DOHH2 (cell line): ENCODE data around the gene USP19.

ENCODE experiments used
- H3F3A ChIP-seq: fragments of 200-600 bp; sonication (generic), shearing (Covaris generic); 2 replicates; pipeline ENCODE4 v1.6.0; 2016; ENCODE audit warnings: antibody characterized with exemption, mild to moderate bottlenecking; ENCODE audit not compliant: control insufficient read depth, insufficient read depth
- H3K27ac ChIP-seq: fragments of 200-600 bp; sonication (generic); 2 replicates; pipeline ENCODE4 v1.5.1; 2014; ENCODE audit warnings: low read depth, mild to moderate bottlenecking, low read length, moderate library complexity
- H3K27me3 ChIP-seq: fragments of 200-600 bp; sonication (generic); 2 replicates; pipeline ENCODE4 v1.6.1; 2014; ENCODE audit warnings: mild to moderate bottlenecking, low read length, mixed read lengths; ENCODE audit not compliant: control insufficient read depth
- H3K36me3 ChIP-seq: fragments of 200-600 bp; sonication (generic); 2 replicates; pipeline ENCODE4 v1.6.1; 2014; ENCODE audit warnings: mild to moderate bottlenecking, low read length, moderate library complexity, mixed read lengths; ENCODE audit not compliant: control insufficient read depth
- H3K4me1 ChIP-seq: fragments of 200-600 bp; sonication (generic); 2 replicates; pipeline ENCODE4 v1.6.1; 2014; ENCODE audit warnings: mild to moderate bottlenecking, low read length, mixed read lengths; ENCODE audit not compliant: control insufficient read depth
- H3K4me2 ChIP-seq: fragments of 200-600 bp; sonication (generic); 2 replicates; pipeline ENCODE4 v1.6.0; 2014; ENCODE audit warnings: mild to moderate bottlenecking, low read length, moderate library complexity
- H3K4me3 ChIP-seq: fragments of 200-600 bp; sonication (generic); 2 replicates; pipeline ENCODE4 v1.5.1; 2014; ENCODE audit warnings: mild to moderate bottlenecking, low read length, mixed read lengths
- H3K79me2 ChIP-seq: fragments of 200-600 bp; sonication (generic); 2 replicates; pipeline ENCODE4 v1.6.1; 2014; ENCODE audit warnings: mild to moderate bottlenecking, low read length, mixed read lengths; ENCODE audit not compliant: control insufficient read depth
- H3K9me2 ChIP-seq: fragments of 200-600 bp; sonication (generic); replicated peaks from 2 replicates; pipeline ENCODE4 v1.6.1; 2014; ENCODE audit warnings: mild to moderate bottlenecking, low read length, mixed read lengths; ENCODE audit not compliant: control insufficient read depth
- H3K9me3 ChIP-seq: fragments of 200-600 bp; sonication (generic); 2 replicates; pipeline ENCODE4 v1.6.1; 2014; ENCODE audit warnings: antibody characterized with exemption, low read length, mixed read lengths; ENCODE audit not compliant: control insufficient read depth, insufficient read depth
- H4K20me1 ChIP-seq: fragments of 200-600 bp; sonication (generic); 2 replicates; pipeline ENCODE4 v1.6.0; 2014; ENCODE audit warnings: low read depth, mild to moderate bottlenecking, antibody characterized with exemption, low read length, moderate library complexity; ENCODE audit not compliant: control insufficient read depth, insufficient read depth
- EZH2phosphoT487 ChIP-seq: fragments of 200-600 bp; sonication (generic); IDR thresholded peaks from 2 replicates; pipeline ENCODE4 v1.6.1; 2017; ENCODE audit warnings: borderline replicate concordance, mild to moderate bottlenecking, antibody characterized with exemption, low read length, moderate library complexity, mixed read lengths
- TF ChIP-seq, protein P1 (sequence below): fragments of 200-600 bp; sonication (generic); IDR thresholded peaks from one replicate; pipeline ENCODE4 v1.5.1; 2014; ENCODE audit warnings: antibody characterized with exemption, mild to moderate bottlenecking, low read depth, low read length; ENCODE audit not compliant: poor library complexity, severe bottlenecking

The USP19 gene

DNA sequence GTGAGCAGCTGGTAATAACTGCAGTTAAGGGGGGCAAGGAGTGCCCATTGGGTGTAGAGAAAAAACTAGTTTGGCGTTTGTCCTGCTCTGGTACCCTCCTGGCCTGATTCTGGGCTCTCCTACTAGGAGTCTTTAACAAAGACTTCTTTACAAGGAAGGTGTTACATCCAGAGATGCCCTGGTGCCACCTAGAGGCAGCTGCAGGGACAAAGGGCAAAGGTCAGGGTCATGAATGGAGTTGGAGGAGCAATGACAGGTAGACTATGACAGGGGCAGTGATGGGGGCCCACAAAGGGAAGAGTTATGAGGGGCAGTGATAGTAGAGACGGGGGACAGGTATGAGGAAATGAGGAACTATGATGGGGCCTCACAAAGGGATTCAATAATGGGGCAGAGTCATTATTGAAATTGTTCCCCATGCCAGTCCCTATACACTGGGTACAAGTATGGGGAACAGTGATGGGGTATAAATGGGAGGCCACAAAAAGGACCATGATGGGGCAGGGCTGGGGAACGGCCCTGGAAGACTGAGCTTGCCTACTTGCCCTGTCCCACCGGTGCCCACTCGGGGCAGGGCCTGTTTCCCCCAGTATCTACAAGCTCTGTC is 37.6 kb upstream of the USP19 start:
- no peaks in the 10 kb centered on the region for H3K4me1 ChIP-seq
- H3K36me3 ChIP-seq, result peaks cover 13% of the 10 kb centered on the region
- no peaks in the 10 kb centered on the region for H3K27me3 ChIP-seq
- no peak overlapping the region for H3K4me2 ChIP-seq
- no peak overlapping the region for H3K4me3 ChIP-seq
- no peaks in the 10 kb centered on the region for H4K20me1 ChIP-seq
- H3K27ac ChIP-seq, result no peak overlapping the region
- peaks cover 9% of the 10 kb centered on the region; the same call in 1 of the 2 replicates for H3K79me2 ChIP-seq
- no peaks in the 10 kb centered on the region for H3K9me3 ChIP-seq
- no peaks in the 10 kb centered on the region for H3K9me2 ChIP-seq
- TF ChIP-seq, protein P1, sequence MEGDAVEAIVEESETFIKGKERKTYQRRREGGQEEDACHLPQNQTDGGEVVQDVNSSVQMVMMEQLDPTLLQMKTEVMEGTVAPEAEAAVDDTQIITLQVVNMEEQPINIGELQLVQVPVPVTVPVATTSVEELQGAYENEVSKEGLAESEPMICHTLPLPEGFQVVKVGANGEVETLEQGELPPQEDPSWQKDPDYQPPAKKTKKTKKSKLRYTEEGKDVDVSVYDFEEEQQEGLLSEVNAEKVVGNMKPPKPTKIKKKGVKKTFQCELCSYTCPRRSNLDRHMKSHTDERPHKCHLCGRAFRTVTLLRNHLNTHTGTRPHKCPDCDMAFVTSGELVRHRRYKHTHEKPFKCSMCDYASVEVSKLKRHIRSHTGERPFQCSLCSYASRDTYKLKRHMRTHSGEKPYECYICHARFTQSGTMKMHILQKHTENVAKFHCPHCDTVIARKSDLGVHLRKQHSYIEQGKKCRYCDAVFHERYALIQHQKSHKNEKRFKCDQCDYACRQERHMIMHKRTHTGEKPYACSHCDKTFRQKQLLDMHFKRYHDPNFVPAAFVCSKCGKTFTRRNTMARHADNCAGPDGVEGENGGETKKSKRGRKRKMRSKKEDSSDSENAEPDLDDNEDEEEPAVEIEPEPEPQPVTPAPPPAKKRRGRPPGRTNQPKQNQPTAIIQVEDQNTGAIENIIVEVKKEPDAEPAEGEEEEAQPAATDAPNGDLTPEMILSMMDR, result peak; percentile 80
- TF ChIP-seq EZH2phosphoT487, result no peak
- no peaks in the 10 kb centered on the region for H3F3A ChIP-seq

DNA sequence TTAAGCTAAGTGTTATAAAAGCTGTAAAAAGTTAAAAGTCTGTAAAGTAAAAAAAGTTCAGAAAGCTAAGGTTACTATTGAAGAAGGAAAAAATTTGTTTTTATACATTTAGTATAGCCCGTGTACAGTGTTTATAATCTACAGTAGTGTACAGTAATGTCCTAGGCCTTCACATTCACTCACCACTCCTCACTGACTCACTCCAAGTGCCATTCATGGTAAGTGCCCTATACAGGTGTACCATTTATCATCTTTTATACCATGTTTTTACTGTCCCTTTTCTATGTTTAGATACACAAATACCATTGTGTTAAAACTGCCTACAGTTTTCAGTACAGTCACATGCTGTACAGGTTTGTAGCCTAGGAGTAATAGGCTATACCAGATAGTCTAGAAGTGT is 36.7 kb upstream of the USP19 start:
- TF ChIP-seq EZH2phosphoT487, result no peak
- TF ChIP-seq, protein P1, result no peak
- Histone ChIP-seq H3F3A (no peaks in the 10 kb centered on the region), H3K79me2 (peaks cover 5% of the 10 kb centered on the region; the same call in 1 of the 2 replicates), H3K4me2 (no peak overlapping the region), H3K36me3 (0 out of 2 replicates have a peak, but pooled peaks cover 7% of the 10 kb centered on the region), H3K4me3 (no peak overlapping the region), H3K27ac (no peak overlapping the region), H3K4me1 (no peaks in the 10 kb centered on the region), H4K20me1 (no peaks in the 10 kb centered on the region), H3K27me3 (no peaks in the 10 kb centered on the region), H3K9me2 (no peaks in the 10 kb centered on the region), H3K9me3 (no peaks in the 10 kb centered on the region)

- H3K4me3 ChIP-seq, result no peak overlapping the region
- H3K9me2 ChIP-seq, result no peaks in the 10 kb centered on the region
- H3K27ac ChIP-seq, result no peak overlapping the region
- H3K27me3 ChIP-seq, result no peaks in the 10 kb centered on the region
- TF ChIP-seq EZH2phosphoT487, result no peak
- TF ChIP-seq, protein P1, result no peak
- H3K9me3 ChIP-seq, result no peaks in the 10 kb centered on the region
- H3K79me2 ChIP-seq, result no peaks in the 10 kb centered on the region
- H3K4me2 ChIP-seq, result no peak overlapping the region
- no peaks in the 10 kb centered on the region for H3F3A ChIP-seq
- H3K4me1 ChIP-seq, result no peaks in the 10 kb centered on the region
- H4K20me1 ChIP-seq, result no peaks in the 10 kb centered on the region
- no peaks in the 10 kb centered on the region for H3K36me3 ChIP-seq
Observed at GRCh38 chr3:49153349-49153912, 32.8 kb upstream of the USP19 start.
